Panc1 (cell line): ENCODE measurements around the gene LDLRAD4. TPM values are rescaled to one million over a fixed set of nuclear protein-coding genes. Genes with fewer than 3 reads are reported as not detected.

Experiments
- ATAC-seq: fragments of 200-7000 bp; cut with Tn5 transposase; 2 replicates; pipeline ENCODE4 v1.9.1; 2020; ENCODE audit warnings: mild to moderate bottlenecking, moderate library complexity
- BruUV-seq: library from RNA; stranded (reverse); fragments of 400-500 nt; replicated peaks from 2 replicates; lab custom pipeline; 2021; lab: Mats Ljungman, UMichigan
- CTCF ChIA-PET: fragments of 300-600 bp; sonication (Branson Sonifier 250); formaldehyde crosslinking; loops from one replicate; lab custom pipeline; 2022; ENCODE audit warnings: antibody characterized with exemption; lab: Charles Lee
- POLR2A ChIA-PET: fragments of 300-600 bp; sonication (Branson Sonifier 250); formaldehyde crosslinking; loops from one replicate; lab custom pipeline; 2022; ENCODE audit warnings: antibody characterized with exemption; lab: Charles Lee
- DNase-seq: peaks from one replicate; pipeline ENCODE4 v3.0.0-alpha.2; 2010; ENCODE audit warnings: low read depth, low spot score
- H3K27ac ChIP-seq: 2 replicates; pipeline ENCODE4 v1.5.1; 2011; ENCODE audit warnings: mild to moderate bottlenecking, low read length, inconsistent platforms
- H3K27me3 ChIP-seq: fragments of 200-500 bp; sonication (Bioruptor generic); 2 replicates; pipeline ENCODE4 v1.6.0; 2014; ENCODE audit warnings: low read length, inconsistent platforms; ENCODE audit not compliant: control insufficient read depth, insufficient read depth
- H3K36me3 ChIP-seq: fragments of 200-500 bp; sonication (Bioruptor generic); 2 replicates; pipeline ENCODE4 v1.5.1; 2014; ENCODE audit warnings: inconsistent platforms, mild to moderate bottlenecking, low read length, moderate library complexity; ENCODE audit not compliant: control insufficient read depth, insufficient read depth
- H3K4me1 ChIP-seq: 2 replicates; pipeline ENCODE4 v1.5.1; 2011; ENCODE audit warnings: inconsistent platforms, mild to moderate bottlenecking, low read length, moderate library complexity; ENCODE audit not compliant: control insufficient read depth, insufficient read depth
- H3K4me3 ChIP-seq, 2 experiments: 2 replicates each; pipeline ENCODE4 v1.5.1; 2011 to 2012; ENCODE audit warnings: low read depth in 2 of 2, low read length in 2 of 2, mild to moderate bottlenecking in 2 of 2, inconsistent platforms in 1 of 2, moderate library complexity in 1 of 2
- H3K9me3 ChIP-seq: fragments of 200-500 bp; sonication (Bioruptor generic); 2 replicates; pipeline ENCODE4 v1.5.1; 2014; ENCODE audit warnings: low read depth, mild to moderate bottlenecking, inconsistent platforms, low read length, moderate library complexity; ENCODE audit not compliant: control insufficient read depth, insufficient read depth
- POLR2AphosphoS5 ChIP-seq: IDR thresholded peaks from 2 replicates; pipeline ENCODE4 v1.6.1; 2012; ENCODE audit warnings: mild to moderate bottlenecking, low read depth, low read length, moderate library complexity
- REST ChIP-seq, 2 experiments: IDR thresholded peaks; 2 replicates each; pipeline ENCODE4 v1.6.1; 2011 to 2012; ENCODE audit warnings: low read depth in 2 of 2, control low read depth in 1 of 2, low read length in 1 of 2, mild to moderate bottlenecking in 1 of 2, moderate library complexity in 1 of 2; ENCODE audit not compliant: insufficient read depth in 1 of 2
- SIN3A ChIP-seq: IDR thresholded peaks from 2 replicates; pipeline ENCODE4 v1.6.1; 2012; ENCODE audit warnings: low read depth, mild to moderate bottlenecking, low read length, moderate library complexity, borderline replicate concordance; ENCODE audit not compliant: insufficient read depth
- TCF7L2 ChIP-seq: IDR thresholded peaks from 2 replicates; pipeline ENCODE4 v1.6.1; 2011; ENCODE audit warnings: mild to moderate bottlenecking, low read depth, low read length, inconsistent platforms
- in situ Hi-C: cut with HindIII; loops from 2 replicates; pipeline ENCODE4 v1.10.0; 2016; ENCODE audit warnings: low sequenced_read_pairs, low pct_unique_long_range_greater_than_20kb
- intact Hi-C: fragments of 100-400 bp; cut with micrococcal nuclease; formaldehyde crosslinking; loops from one replicate; pipeline ENCODE4 v1.10.0; 2022; ENCODE audit not compliant: unreplicated experiment
- total RNA-seq: library from RNA; stranded (reverse); gene quantifications from one replicate; pipeline ENCODE4 v1.2.1, GENCODE V29; 2021; ENCODE audit not compliant: unreplicated experiment
- TF ChIP-seq, protein P1 (sequence below): fragments of 450-650 bp; IDR thresholded peaks from 2 replicates; pipeline ENCODE4 v1.5.1; 2017; ENCODE audit warnings: mild to moderate bottlenecking

The LDLRAD4 gene
- total RNA-seq, 1 experiment from 2014 or later, result 0.28 TPM

DNA sequence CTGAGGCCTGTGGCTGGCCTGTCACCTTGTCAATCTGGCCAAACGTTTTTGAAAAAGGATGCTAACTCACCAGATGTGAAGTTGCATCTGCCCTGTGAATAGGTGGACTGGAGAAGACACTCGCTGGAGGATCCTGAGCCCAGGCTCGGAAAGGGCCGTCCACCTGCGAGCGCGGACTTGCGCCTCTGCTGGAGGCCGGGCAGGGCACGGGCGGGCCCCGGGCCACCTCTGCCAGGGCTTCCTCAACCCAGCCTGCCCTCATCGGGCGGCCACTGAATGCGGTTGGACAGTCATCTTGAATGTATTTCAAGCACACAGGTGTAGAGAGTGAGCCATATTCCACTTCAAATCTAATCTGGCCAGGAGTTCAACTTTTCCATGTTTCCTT lies 423.9 kb downstream of the LDLRAD4 start:
- intact Hi-C loops, result no loop called here
- BruUV-seq, result no TSS peak
- ATAC-seq (no peak), DNase-seq (no peak)
- Histone ChIP-seq H3K27ac (no peak overlapping the region), H3K27me3 (no peaks in the 10 kb centered on the region), H3K36me3 (no peaks in the 10 kb centered on the region), H3K4me1 (no peaks in the 10 kb centered on the region), H3K9me3 (no peaks in the 10 kb centered on the region), H3K4me3 (no peak overlapping the region)
- in situ Hi-C loops, result no loop called here
- TF ChIP-seq TCF7L2 (no peak), REST (IDR thresholded peaks at IDR 0.05; ENCODE audit: insufficient read depth in 1 of 2, low read depth in 2 of 2, low read length in 1 of 2) (no peak), POLR2AphosphoS5 (no peak), SIN3A (no peak)
- TF ChIP-seq, protein P1, sequence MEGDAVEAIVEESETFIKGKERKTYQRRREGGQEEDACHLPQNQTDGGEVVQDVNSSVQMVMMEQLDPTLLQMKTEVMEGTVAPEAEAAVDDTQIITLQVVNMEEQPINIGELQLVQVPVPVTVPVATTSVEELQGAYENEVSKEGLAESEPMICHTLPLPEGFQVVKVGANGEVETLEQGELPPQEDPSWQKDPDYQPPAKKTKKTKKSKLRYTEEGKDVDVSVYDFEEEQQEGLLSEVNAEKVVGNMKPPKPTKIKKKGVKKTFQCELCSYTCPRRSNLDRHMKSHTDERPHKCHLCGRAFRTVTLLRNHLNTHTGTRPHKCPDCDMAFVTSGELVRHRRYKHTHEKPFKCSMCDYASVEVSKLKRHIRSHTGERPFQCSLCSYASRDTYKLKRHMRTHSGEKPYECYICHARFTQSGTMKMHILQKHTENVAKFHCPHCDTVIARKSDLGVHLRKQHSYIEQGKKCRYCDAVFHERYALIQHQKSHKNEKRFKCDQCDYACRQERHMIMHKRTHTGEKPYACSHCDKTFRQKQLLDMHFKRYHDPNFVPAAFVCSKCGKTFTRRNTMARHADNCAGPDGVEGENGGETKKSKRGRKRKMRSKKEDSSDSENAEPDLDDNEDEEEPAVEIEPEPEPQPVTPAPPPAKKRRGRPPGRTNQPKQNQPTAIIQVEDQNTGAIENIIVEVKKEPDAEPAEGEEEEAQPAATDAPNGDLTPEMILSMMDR, result no peak
- POLR2A ChIA-PET, result no interaction called here
- CTCF ChIA-PET, result no interaction called here

GRCh38 chr18:13643261-13643751 lies 424.7 kb downstream of the LDLRAD4 start:
- H3K4me1 ChIP-seq, result no peaks in the 10 kb centered on the region
- no peak overlapping the region for H3K27ac ChIP-seq
- no TSS peak for BruUV-seq
- DNase-seq, result no peak
- no peaks in the 10 kb centered on the region for H3K27me3 ChIP-seq
- ATAC-seq, result no peak
- TF ChIP-seq TCF7L2 (no peak), POLR2AphosphoS5 (no peak), REST (IDR thresholded peaks at IDR 0.05; ENCODE audit: insufficient read depth in 1 of 2, low read depth in 2 of 2, low read length in 1 of 2) (no peak), SIN3A (no peak)
- TF ChIP-seq, protein P1, result no peak
- H3K9me3 ChIP-seq, result no peaks in the 10 kb centered on the region
- intact Hi-C loops, result no loop called here
- in situ Hi-C loops, result no loop called here
- CTCF ChIA-PET, result no interaction called here
- H3K4me3 ChIP-seq, result no peak overlapping the region
- POLR2A ChIA-PET, result interaction anchor here (0.6 kb wide), 1 partner anchor 160 kb away, joined by 3 read pairs; no protein-coding TSS in a partner anchor
- no peaks in the 10 kb centered on the region for H3K36me3 ChIP-seq
